Vagina (tissue), 2 donors: Measurements from ENCODE around the gene SH3BGR.

Experiments
- CTCF ChIP-seq, 3 experiments: fragments of 450-650 bp in 2 of 3; fragments of 200-600 bp in 1 of 3; sonication (generic) in 1 of 3; IDR thresholded peaks; one replicate each; pipeline ENCODE4 v1.5.1; 2017 to 2019; ENCODE audit warnings: antibody characterized with exemption in 3 of 3, mild to moderate bottlenecking in 2 of 3, moderate library complexity in 2 of 3
- POLR2A ChIP-seq, 2 donors: fragments of 450-650 bp; IDR thresholded peaks; one replicate each; pipeline ENCODE4 v1.6.1; 2017; ENCODE audit warnings: antibody characterized with exemption in 2 of 2, mild to moderate bottlenecking in 2 of 2, moderate library complexity in 2 of 2
- POLR2AphosphoS5 ChIP-seq, 2 donors: sonication (generic); formaldehyde crosslinking; IDR thresholded peaks; one replicate each; pipeline ENCODE4 v1.9.0; 2017; ENCODE audit warnings: antibody characterized with exemption in 2 of 2, mild to moderate bottlenecking in 2 of 2, low read depth in 1 of 2; ENCODE audit not compliant: insufficient read depth in 1 of 2

- TF ChIP-seq CTCF (IDR thresholded peaks at IDR 0.05) (no peak), POLR2A (IDR thresholded peaks at IDR 0.05) (no peak), POLR2AphosphoS5 (IDR thresholded peaks at IDR 0.05; ENCODE audit: insufficient read depth in 1 of 2, low read depth in 1 of 2) (no peak)
These were observed 104.3 kb downstream of the SH3BGR start for GRCh38 chr21:39555911-39556590.
